IMR-90 (cell line): ENCODE results near the gene ITGB1BP1. TPM values are rescaled to one million over a fixed set of nuclear protein-coding genes. Genes with fewer than 3 reads are reported as not detected.

Experiments used
- ATAC-seq: fragments of 200-7000 bp; cut with Tn5 transposase; 2 replicates; pipeline ENCODE4 v1.9.1; 2020; ENCODE audit warnings: low read depth, mild to moderate bottlenecking, moderate library complexity
- BruUV-seq: library from RNA; stranded (reverse); fragments of 400-500 nt; replicated peaks from 2 replicates; lab custom pipeline; 2021; lab: Mats Ljungman, UMichigan
- CTCF ChIA-PET: fragments of 300-600 bp; formaldehyde crosslinking; extraction: SDS; loops from one replicate; lab custom pipeline; 2021; ENCODE audit warnings: antibody characterized with exemption; lab: Yijun Ruan, JAX
- POLR2A ChIA-PET: fragments of 300-600 bp; sonication (Branson Sonifier 250); formaldehyde crosslinking; loops from one replicate; lab custom pipeline; 2022; ENCODE audit warnings: antibody characterized with exemption; ENCODE audit not compliant: unreplicated experiment; lab: Charles Lee
- DNase-seq: peaks from one replicate; pipeline ENCODE4 v3.0.0; 2013
- H2AFZ ChIP-seq: replicated peaks from 2 replicates; pipeline ENCODE3; 2013; ENCODE audit warnings: low read length, mild to moderate bottlenecking; ENCODE audit not compliant: poor library complexity
- H2AK5ac ChIP-seq: 2 replicates; pipeline ENCODE4 v1.6.1; 2013; ENCODE audit warnings: low read depth, low read length, inconsistent platforms
- H2AK9ac ChIP-seq: replicated peaks from 2 replicates; pipeline ENCODE3; 2013; ENCODE audit warnings: mild to moderate bottlenecking, low read depth, low read length, moderate library complexity; ENCODE audit not compliant: poor library complexity
- H2BK120ac ChIP-seq: 2 replicates; pipeline ENCODE4 v1.6.1; 2013; ENCODE audit warnings: low read depth, low read length, inconsistent platforms
- H2BK15ac ChIP-seq: 3 replicates; pipeline ENCODE4 v1.6.1; 2013; ENCODE audit warnings: low read depth, low read length, inconsistent platforms
- H2BK20ac ChIP-seq: 2 replicates; pipeline ENCODE4 v1.6.1; 2013; ENCODE audit warnings: low read depth, mild to moderate bottlenecking, inconsistent platforms, low read length, moderate library complexity
- H2BK5ac ChIP-seq: 2 replicates; pipeline ENCODE4 v1.6.1; 2013; ENCODE audit warnings: mild to moderate bottlenecking, low read depth, low read length, inconsistent platforms; ENCODE audit not compliant: poor library complexity, severe bottlenecking
- H3K14ac ChIP-seq: replicated peaks from 2 replicates; pipeline ENCODE4 v1.6.1; 2013; ENCODE audit warnings: low read depth, low read length, inconsistent platforms
- H3K18ac ChIP-seq: 2 replicates; pipeline ENCODE4 v1.6.1; 2013; ENCODE audit warnings: low read depth, low read length, control low read depth
- H3K23ac ChIP-seq: 2 replicates; pipeline ENCODE4 v1.6.1; 2013; ENCODE audit warnings: low read depth, low read length, inconsistent platforms
- H3K27ac ChIP-seq: 2 replicates; pipeline ENCODE4 v1.5.1; 2013; ENCODE audit warnings: mild to moderate bottlenecking, control low read depth, low read length; ENCODE audit not compliant: insufficient read depth
- H3K27me3 ChIP-seq: 2 replicates; pipeline ENCODE4 v1.6.1; 2013; ENCODE audit warnings: low read length; ENCODE audit not compliant: control insufficient read depth, insufficient read depth
- H3K36me3 ChIP-seq: 2 replicates; pipeline ENCODE4 v1.6.1; 2013; ENCODE audit warnings: low read length, mixed read lengths; ENCODE audit not compliant: control insufficient read depth, insufficient read depth
- H3K4ac ChIP-seq: 2 replicates; pipeline ENCODE4 v1.6.1; 2013; ENCODE audit warnings: low read depth, low read length, inconsistent platforms
- H3K4me1 ChIP-seq: 2 replicates; pipeline ENCODE4 v1.6.1; 2013; ENCODE audit warnings: low read length, mixed read lengths; ENCODE audit not compliant: control insufficient read depth, insufficient read depth
- H3K4me2 ChIP-seq: 2 replicates; pipeline ENCODE4 v1.6.1; 2013; ENCODE audit warnings: low read depth, mild to moderate bottlenecking, control low read depth, low read length, moderate library complexity
- H3K4me3 ChIP-seq: 2 replicates; pipeline ENCODE4 v1.5.1; 2013; ENCODE audit warnings: low read depth, mild to moderate bottlenecking, control low read depth, low read length, moderate library complexity; ENCODE audit not compliant: insufficient read depth
- H3K56ac ChIP-seq: 2 replicates; pipeline ENCODE4 v1.6.1; 2013; ENCODE audit warnings: low read length, inconsistent platforms; ENCODE audit not compliant: insufficient read depth; ENCODE audit errors: extremely low read depth
- H3K79me1 ChIP-seq, 2 experiments: 2 replicates each; pipeline ENCODE4 v1.6.1; 2013; ENCODE audit warnings: low read length in 2 of 2, inconsistent platforms in 1 of 2, low read depth in 1 of 2
- H3K9ac ChIP-seq: 2 replicates; pipeline ENCODE4 v1.6.1; 2013; ENCODE audit warnings: low read depth, low read length, control low read depth
- H3K9me1 ChIP-seq: 2 replicates; pipeline ENCODE4 v1.6.1; 2013; ENCODE audit warnings: low read length, inconsistent platforms; ENCODE audit not compliant: insufficient read depth
- H3K9me3 ChIP-seq: 2 replicates; pipeline ENCODE4 v1.6.1; 2013; ENCODE audit warnings: low read length; ENCODE audit not compliant: control insufficient read depth, insufficient read depth
- H4K20me1 ChIP-seq: 2 replicates; pipeline ENCODE4 v1.6.1; 2013; ENCODE audit warnings: low read length, inconsistent platforms; ENCODE audit not compliant: insufficient read depth
- H4K5ac ChIP-seq: 2 replicates; pipeline ENCODE4 v1.6.1; 2013; ENCODE audit warnings: mild to moderate bottlenecking, low read depth, low read length, control low read depth
- H4K8ac ChIP-seq, 2 experiments: 2 replicates each; pipeline ENCODE4 v1.6.1; 2013; ENCODE audit warnings: low read depth in 2 of 2, low read length in 2 of 2, control low read depth in 1 of 2, inconsistent platforms in 1 of 2
- H4K91ac ChIP-seq: 2 replicates; pipeline ENCODE4 v1.6.1; 2013; ENCODE audit warnings: low read depth, low read length, inconsistent platforms; ENCODE audit not compliant: insufficient read depth
- CEBPB ChIP-seq: IDR thresholded peaks from 2 replicates; pipeline ENCODE4 v1.6.1; 2012; ENCODE audit warnings: low read depth, low read length, improper control_type of control experiment
- RFX5 ChIP-seq: IDR thresholded peaks from 2 replicates; pipeline ENCODE4 v1.8.0; 2012; ENCODE audit warnings: low read depth, mild to moderate bottlenecking, low read length, moderate library complexity
- WGBS, 2 experiments: methylation state at CpG; one replicate each; pipeline versions ENCODE4 v1.1.5 to v1.1.7; 2013; ENCODE audit warnings: missing lambda C conversion rate in 2 of 2; ENCODE audit not compliant: insufficient read length in 1 of 2; ENCODE audit errors: extremely low coverage in 2 of 2; 5-methylcytosine and 5-hydroxymethylcytosine counted together
- dilution Hi-C: fragments of 300-500 bp; cut with HindIII; formaldehyde crosslinking; loops from one replicate; pipeline ENCODE4 v1.14.3; 2018; ENCODE audit warnings: low sequenced_read_pairs; ENCODE audit not compliant: unreplicated experiment
- in situ Hi-C: fragments of 300-500 bp; cut with MboI; formaldehyde crosslinking; loops from 3 replicates; pipeline ENCODE4 v1.14.3; 2019; ENCODE audit warnings: low sequenced_read_pairs, inconsistent platforms, mixed read lengths
- intact Hi-C: fragments of 100-400 bp; cut with micrococcal nuclease; formaldehyde crosslinking; loops from 2 replicates; pipeline ENCODE4 v1.10.0; 2022
- polyA plus RNA-seq, 3 experiments: library from polyadenylated mRNA; depleted of rRNA; stranded (reverse); fragments of >200 nt; gene quantifications; 2 replicates each; pipeline ENCODE4 v1.2.3, GENCODE V29; 2012; ENCODE audit warnings: low replicate concordance in 1 of 3
- total RNA-seq: library from RNA; depleted of rRNA; stranded (reverse); fragments of >200 nt; gene quantifications from 2 replicates; pipeline ENCODE4 v1.2.3, GENCODE V29; 2012

ITGB1BP1 gene
- total and polyA plus RNA-seq, 2 of the 4 experiments (the other 2 are of a cell fraction): 48.6 to 88.1 TPM

DNA sequence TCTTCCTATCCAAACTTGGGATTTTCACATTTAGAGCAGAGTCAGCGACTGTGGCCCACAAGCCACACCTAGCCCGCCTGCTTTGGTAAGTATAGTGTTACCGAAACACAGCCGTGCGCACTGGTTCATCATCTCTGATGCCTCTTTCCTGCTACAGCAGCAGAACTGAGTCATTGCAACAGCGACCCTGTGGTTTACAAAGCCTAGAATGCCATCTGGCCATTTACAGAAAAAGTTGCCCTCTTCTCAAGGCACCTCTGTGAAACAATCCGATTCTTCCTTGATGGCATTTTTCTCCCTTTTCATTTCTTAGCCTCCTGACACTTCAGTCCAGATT lies 40.3 kb upstream of the ITGB1BP1 start:
- no peak overlapping the region for H2AK5ac ChIP-seq
- peaks cover 14% of the 10 kb centered on the region for H3K36me3 ChIP-seq
- H4K5ac ChIP-seq: no peak overlapping the region
- in situ Hi-C loops (no loop called here), dilution Hi-C loops (no loop called here), intact Hi-C loops (no loop called here)
- CTCF ChIA-PET: no interaction called here
- no peaks in the 10 kb centered on the region for H3K9me3 ChIP-seq
- POLR2A ChIA-PET: no interaction called here
- no peak overlapping the region for H2BK120ac ChIP-seq
- H2BK15ac ChIP-seq: no peak overlapping the region
- no peaks in the 10 kb centered on the region for H3K27me3 ChIP-seq
- no peak overlapping the region for H3K18ac ChIP-seq
- H4K91ac ChIP-seq: no peak overlapping the region
- no peak overlapping the region for H3K27ac ChIP-seq
- no peak overlapping the region for H2AFZ ChIP-seq
- peaks cover 7 to 21% of the 10 kb centered on the region in 2 experiments; a peak in 3 of 4 replicates for H3K79me1 ChIP-seq
- peaks cover 10% of the 10 kb centered on the region for H3K9me1 ChIP-seq
- no peak overlapping the region for H2BK5ac ChIP-seq
- no peak overlapping the region for H3K56ac ChIP-seq
- H3K4ac ChIP-seq: 0 out of 2 replicates have a peak overlapping the region, but pooled peaks have one; percentile 8
- ATAC-seq (peak; percentile 60), DNase-seq (peak; percentile 69)
- H2AK9ac ChIP-seq: no peak overlapping the region
- H4K20me1 ChIP-seq: no peaks in the 10 kb centered on the region
- WGBS, 2 experiments: 97% methylated on average over 4 of the region's 7 CpGs; no CpG with 5 or more reads in 1 of the 2 experiments
- H3K9ac ChIP-seq: no peak overlapping the region
- H3K4me2 ChIP-seq: no peak overlapping the region
- no TSS peak for BruUV-seq
- no peak overlapping the region for H3K23ac ChIP-seq
- H3K14ac ChIP-seq: no peak overlapping the region
- peak; percentile 35; the same call in 1 of the 2 replicates for TF ChIP-seq CEBPB
- TF ChIP-seq RFX5: no peak
- no peak overlapping the region for H3K4me3 ChIP-seq
- no peak overlapping the region for H2BK20ac ChIP-seq
- H3K4me1 ChIP-seq: peaks cover 5% of the 10 kb centered on the region; the same call in 1 of the 2 replicates
- no peak overlapping the region for H4K8ac ChIP-seq
